GM12878 (cell line): ENCODE measurements around the gene PORCN.

ENCODE experiments used
- ATF2 ChIP-seq: IDR thresholded peaks from 2 replicates; pipeline ENCODE4 v1.6.1; 2012; ENCODE audit warnings: low read length, inconsistent platforms
- BRCA1 ChIP-seq: IDR thresholded peaks from 2 replicates; pipeline ENCODE4 v1.6.1; 2011; ENCODE audit warnings: low read depth, low read length, improper control_type of control experiment
- CTCF ChIP-seq, 3 experiments: IDR thresholded peaks in 2 of 3; conservative IDR thresholded peaks in 1 of 3; 2 replicates each; pipeline ENCODE4 v1.5.1; 2011; ENCODE audit warnings: low read depth in 3 of 3, low read length in 3 of 3, mild to moderate bottlenecking in 3 of 3, control low read depth in 2 of 3, moderate library complexity in 2 of 3, inconsistent platforms in 1 of 3, mixed read lengths in 1 of 3; ENCODE audit not compliant: control insufficient read depth in 2 of 3, insufficient read depth in 1 of 3; ENCODE audit errors: extremely low read depth in 1 of 3
- E2F4 ChIP-seq: IDR thresholded peaks from 2 replicates; pipeline ENCODE4 v1.6.1; 2012; ENCODE audit warnings: low read depth, low read length, improper control_type of control experiment
- GABPA ChIP-seq: IDR thresholded peaks from 2 replicates; pipeline ENCODE4 v1.6.1; 2014; ENCODE audit warnings: antibody characterized with exemption, low read depth, mild to moderate bottlenecking, inconsistent platforms
- JUNB ChIP-seq: IDR thresholded peaks from 2 replicates; pipeline ENCODE4 v1.6.1; 2016; ENCODE audit warnings: antibody characterized with exemption, mild to moderate bottlenecking
- POLR2A ChIP-seq: IDR thresholded peaks from 2 replicates; pipeline ENCODE4 v1.6.1; 2011; ENCODE audit warnings: low read depth, mild to moderate bottlenecking, low read length
- RAD21 ChIP-seq: IDR thresholded peaks from 2 replicates; pipeline ENCODE4 v1.6.1; 2011; ENCODE audit warnings: mild to moderate bottlenecking, low read depth, low read length, moderate library complexity; ENCODE audit not compliant: insufficient read depth
- REST ChIP-seq: IDR thresholded peaks from 2 replicates; pipeline ENCODE4 v1.6.1; 2012; ENCODE audit warnings: mild to moderate bottlenecking, low read depth, low read length
- USF1 ChIP-seq: IDR thresholded peaks from 2 replicates; pipeline ENCODE4 v1.6.1; 2011; ENCODE audit warnings: borderline replicate concordance, low read depth, mild to moderate bottlenecking, moderate library complexity, mixed read lengths, low read length; ENCODE audit not compliant: insufficient read depth; ENCODE audit errors: extremely low read length
- USF2 ChIP-seq: IDR thresholded peaks from 2 replicates; pipeline ENCODE4 v1.6.1; 2011; ENCODE audit warnings: low read depth, low read length, improper control_type of control experiment, borderline replicate concordance
- ZBTB11 ChIP-seq: fragments of 450-650 bp; formaldehyde crosslinking; IDR thresholded peaks from 2 replicates; pipeline ENCODE4 v1.5.0; 2022; ENCODE audit warnings: mild to moderate bottlenecking, missing genetic modification characterization
- ZBTB4 ChIP-seq: fragments of 450-650 bp; formaldehyde crosslinking; IDR thresholded peaks from 2 replicates; pipeline ENCODE4 v1.4.0; 2022; ENCODE audit warnings: mild to moderate bottlenecking, moderate library complexity
- ZNF274 ChIP-seq: IDR thresholded peaks from one replicate; pipeline ENCODE4 v1.8.0; 2011; ENCODE audit not compliant: insufficient read length, insufficient read depth

GRCh38 chrX:48514868-48515460 lies 6.2 kb downstream of the PORCN start:
- TF ChIP-seq ATF2 (no peak), POLR2A (no peak), ZNF274 (no peak), RAD21 (no peak), REST (no peak), GABPA (no peak), E2F4 (no peak), USF1 (no peak), BRCA1 (no peak), ZBTB11 (CRISPR knock-in tag) (no peak), JUNB (no peak), ZBTB4 (no peak), USF2 (no peak), CTCF (IDR thresholded peaks at IDR 0.05 in 2 of 3, conservative IDR thresholded peaks at IDR 0.05 in 1 of 3; ENCODE audit: control insufficient read depth in 2 of 3, extremely low read depth in 1 of 3, insufficient read depth in 1 of 3, low read depth in 3 of 3, low read length in 3 of 3) (no peak)
